AG04450 (cell line): ENCODE results near the gene PTPRS. TPM values are rescaled to one million over a fixed set of nuclear protein-coding genes. Genes with fewer than 3 reads are reported as not detected.

Source experiments
- CTCF ChIA-PET: fragments of 300-600, 350-600 bp; formaldehyde crosslinking; extraction: SDS; loops from one replicate; lab custom pipeline; 2022; ENCODE audit warnings: antibody characterized with exemption, inconsistent platforms; lab: Charles Lee
- POLR2A ChIA-PET: fragments of 350-600 bp; formaldehyde crosslinking; extraction: SDS; loops from one replicate; lab custom pipeline; 2021; ENCODE audit warnings: antibody characterized with exemption, inconsistent platforms; lab: Yijun Ruan, JAX
- DNase-seq: peaks from one replicate; pipeline ENCODE4 v3.0.0-alpha.2; 2011; ENCODE audit warnings: low read depth, low spot score
- H3K27ac ChIP-seq: one replicate; pipeline ENCODE4 v1.5.1; 2012; ENCODE audit warnings: low read depth, low read length, control low read depth
- H3K27me3 ChIP-seq: one replicate; pipeline ENCODE4 v1.6.0; 2012; ENCODE audit warnings: low read length; ENCODE audit not compliant: control insufficient read depth, insufficient read depth
- H3K4me3 ChIP-seq: 2 replicates; pipeline ENCODE4 v1.5.1; 2011; ENCODE audit warnings: mild to moderate bottlenecking, low read depth, low read length, control low read depth
- H3K9me3 ChIP-seq: 2 replicates; pipeline ENCODE4 v1.5.1; 2012; ENCODE audit warnings: low read length; ENCODE audit not compliant: control insufficient read depth, insufficient read depth
- polyA plus RNA-seq: library from polyadenylated mRNA; depleted of rRNA; stranded (reverse); fragments of >200 nt; gene quantifications from 2 replicates; pipeline ENCODE4 v1.2.3, GENCODE V29; 2011
- TF ChIP-seq, protein P1 (sequence below): IDR thresholded peaks from 2 replicates; pipeline ENCODE4 v1.5.1; 2011; ENCODE audit warnings: low read depth, low read length, control low read depth, inconsistent platforms

The PTPRS gene
- polyA plus RNA-seq, 1 experiment, result 26.5 TPM

DNA sequence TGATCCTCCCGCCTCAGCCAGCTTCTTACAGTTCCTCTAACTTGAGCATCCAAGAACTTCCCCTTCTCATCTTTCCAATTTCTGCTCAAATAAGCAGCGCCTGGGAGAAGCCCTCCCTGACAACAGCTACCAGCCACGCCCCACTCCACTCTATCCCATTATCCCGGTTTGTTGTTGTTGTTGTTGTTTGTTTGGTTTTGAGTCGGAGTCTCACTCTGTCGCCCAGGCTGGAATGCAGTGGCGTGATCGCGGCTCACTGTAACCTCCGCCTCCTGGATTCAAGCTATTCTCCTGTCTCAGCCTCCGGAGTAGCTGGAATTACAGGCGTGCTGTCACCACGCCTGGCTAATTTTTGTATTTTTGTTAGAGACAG, 822 bp upstream of the PTPRS start:
- H3K27ac ChIP-seq, result no peak overlapping the region
- H3K4me3 ChIP-seq, result no peak overlapping the region
- peaks cover 12% of the 10 kb centered on the region for H3K27me3 ChIP-seq
- H3K9me3 ChIP-seq, result no peaks in the 10 kb centered on the region
- no peak for DNase-seq
- POLR2A ChIA-PET, result interaction anchor here (0.6 to 1.2 kb wide), 2 partner anchors 95 to 430 kb away, joined by 3 to 8 read pairs; no protein-coding TSS in a partner anchor
- CTCF ChIA-PET, result no interaction called here
- TF ChIP-seq, protein P1, sequence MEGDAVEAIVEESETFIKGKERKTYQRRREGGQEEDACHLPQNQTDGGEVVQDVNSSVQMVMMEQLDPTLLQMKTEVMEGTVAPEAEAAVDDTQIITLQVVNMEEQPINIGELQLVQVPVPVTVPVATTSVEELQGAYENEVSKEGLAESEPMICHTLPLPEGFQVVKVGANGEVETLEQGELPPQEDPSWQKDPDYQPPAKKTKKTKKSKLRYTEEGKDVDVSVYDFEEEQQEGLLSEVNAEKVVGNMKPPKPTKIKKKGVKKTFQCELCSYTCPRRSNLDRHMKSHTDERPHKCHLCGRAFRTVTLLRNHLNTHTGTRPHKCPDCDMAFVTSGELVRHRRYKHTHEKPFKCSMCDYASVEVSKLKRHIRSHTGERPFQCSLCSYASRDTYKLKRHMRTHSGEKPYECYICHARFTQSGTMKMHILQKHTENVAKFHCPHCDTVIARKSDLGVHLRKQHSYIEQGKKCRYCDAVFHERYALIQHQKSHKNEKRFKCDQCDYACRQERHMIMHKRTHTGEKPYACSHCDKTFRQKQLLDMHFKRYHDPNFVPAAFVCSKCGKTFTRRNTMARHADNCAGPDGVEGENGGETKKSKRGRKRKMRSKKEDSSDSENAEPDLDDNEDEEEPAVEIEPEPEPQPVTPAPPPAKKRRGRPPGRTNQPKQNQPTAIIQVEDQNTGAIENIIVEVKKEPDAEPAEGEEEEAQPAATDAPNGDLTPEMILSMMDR, result no peak

DNA sequence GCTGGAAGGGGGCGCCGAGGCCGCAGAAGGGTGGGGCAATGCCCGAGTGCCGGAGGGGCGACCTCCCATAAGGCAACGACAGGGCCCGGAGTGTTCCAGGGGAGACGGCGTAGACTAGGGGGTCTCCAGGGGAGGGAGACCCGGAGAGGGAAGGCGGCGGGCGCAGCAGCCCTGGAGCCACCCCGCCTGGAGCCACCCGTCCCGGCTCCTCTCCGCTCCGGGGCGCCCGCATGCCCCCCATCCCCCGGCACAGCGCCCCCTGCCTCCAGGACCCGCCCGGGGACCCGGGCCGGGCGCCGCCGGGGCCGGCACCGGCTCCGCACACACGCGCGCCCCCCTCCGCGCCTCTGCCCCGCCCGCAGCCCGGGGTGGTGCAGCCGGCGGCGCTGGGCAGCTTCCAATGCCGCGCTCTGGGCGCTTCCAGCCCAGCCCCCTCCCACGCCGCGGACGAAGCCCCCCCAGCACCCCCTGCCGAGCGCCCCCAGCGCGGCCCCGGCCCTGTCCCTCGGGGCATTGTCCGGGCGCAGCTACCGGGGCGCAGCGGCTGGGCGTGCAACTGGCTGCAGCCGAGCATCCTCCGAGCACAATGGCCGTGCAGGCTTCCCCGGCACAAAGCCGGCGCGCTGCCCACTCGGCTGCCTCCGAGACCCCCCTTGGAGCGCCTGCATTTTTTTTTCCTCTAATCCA, 519 bp downstream of the PTPRS start:
- ChIA-PET POLR2A (interaction anchor here (1.5 kb wide), 1 partner anchor 31 kb away, joined by 9 read pairs; no protein-coding TSS in a partner anchor), CTCF (no interaction called here)
- Histone ChIP-seq H3K4me3 (peak overlapping the region; percentile 73), H3K27ac (peak overlapping the region; percentile 31), H3K9me3 (no peaks in the 10 kb centered on the region; the same call in 1 of the 2 replicates), H3K27me3 (peaks cover 14% of the 10 kb centered on the region)
- DNase-seq, result no peak
- TF ChIP-seq, protein P1, result no peak

DNA sequence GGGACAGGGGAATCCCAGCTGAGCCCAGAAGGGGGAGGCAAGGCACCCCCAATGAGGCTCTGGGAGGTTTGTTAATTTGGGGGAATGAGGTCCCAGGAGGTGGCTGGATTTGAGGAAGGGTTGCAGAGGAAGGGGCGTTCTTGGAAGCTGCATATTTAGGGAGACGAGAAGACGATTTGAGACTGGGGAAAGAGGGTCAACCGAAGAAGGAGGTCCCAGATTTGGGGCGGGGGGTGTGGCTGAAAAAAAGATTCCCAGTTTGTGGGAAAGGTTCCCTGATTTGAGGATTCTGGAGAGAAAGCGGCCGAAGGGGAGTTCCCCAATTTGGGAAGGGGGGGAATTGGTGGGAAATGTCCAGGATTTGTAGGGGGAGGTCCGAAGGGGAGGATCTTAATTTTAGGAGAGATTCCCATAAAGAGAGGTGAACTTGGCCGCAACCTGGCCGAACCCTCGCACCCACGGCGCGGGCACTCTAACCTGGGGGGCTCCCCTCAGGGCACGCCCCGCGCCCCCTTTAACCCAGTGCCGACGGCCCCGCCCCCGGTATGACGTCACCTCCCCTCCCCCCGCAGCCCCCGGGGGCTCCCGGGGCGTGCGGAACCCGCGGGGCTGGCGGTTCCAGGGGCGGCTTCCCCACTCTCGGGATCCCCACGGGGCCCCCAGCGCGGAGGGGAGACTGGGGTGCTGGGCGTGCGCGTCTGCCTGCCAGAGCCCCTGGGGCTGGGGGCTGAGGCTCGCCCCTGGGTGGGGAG, 1.2 kb downstream of the PTPRS start:
- Histone ChIP-seq H3K27ac (no peak overlapping the region), H3K9me3 (no peaks in the 10 kb centered on the region; the same call in 1 of the 2 replicates), H3K27me3 (peaks cover 14% of the 10 kb centered on the region), H3K4me3 (peak overlapping the region; percentile 73)
- TF ChIP-seq, protein P1, result no peak
- CTCF ChIA-PET, result no interaction called here
- DNase-seq, result no peak
- POLR2A ChIA-PET, result interaction anchor here (1.5 kb wide), 1 partner anchor 30 kb away, joined by 9 read pairs; no protein-coding TSS in a partner anchor

DNA sequence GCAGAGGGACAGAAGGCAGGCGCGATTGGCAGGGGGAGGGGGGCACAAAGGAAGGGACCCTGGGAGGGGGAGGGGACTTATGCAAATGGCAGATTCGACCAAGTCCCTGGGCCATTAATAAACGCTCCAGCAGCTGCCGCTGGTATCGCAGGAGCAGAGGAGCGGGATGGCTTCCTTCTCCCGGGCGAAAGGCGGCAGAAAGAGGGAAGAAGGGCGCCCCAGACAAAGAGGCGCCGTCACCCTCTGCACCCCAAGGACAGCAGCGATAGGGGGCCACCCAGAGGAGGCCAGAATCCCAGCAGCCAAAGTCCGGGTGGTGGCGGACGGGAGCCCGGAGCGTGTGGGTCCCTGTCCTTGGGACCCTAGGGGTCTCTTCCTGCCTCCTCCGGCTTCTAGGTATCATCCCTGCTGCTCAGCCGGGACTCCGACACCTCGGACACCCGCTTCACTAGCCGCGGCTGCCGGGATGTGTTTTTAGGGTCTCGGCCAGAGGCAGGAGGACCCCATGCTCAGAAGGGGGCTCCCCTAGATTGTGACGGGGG, 1.9 kb downstream of the PTPRS start:
- peak overlapping the region; percentile 73 for H3K4me3 ChIP-seq
- no peaks in the 10 kb centered on the region; the same call in 1 of the 2 replicates for H3K9me3 ChIP-seq
- H3K27ac ChIP-seq, result no peak overlapping the region
- peaks cover 14% of the 10 kb centered on the region for H3K27me3 ChIP-seq
- TF ChIP-seq, protein P1, result no peak
- ChIA-PET CTCF (no interaction called here), POLR2A (no interaction called here)
- DNase-seq, result no peak
